Endothelial cell of umbilical vein (primary cell): ENCODE measurements around the gene EFHD2. TPM values are rescaled to one million over a fixed set of nuclear protein-coding genes. Genes with fewer than 3 reads are reported as not detected.
A peak's percentile ranks its signal among the peaks of the same experiment; 100 is the strongest.

Experiments
- BruUV-seq: library from RNA; stranded (reverse); fragments of 400-500 nt; replicated peaks from 2 replicates; lab custom pipeline; 2021; lab: Mats Ljungman, UMichigan
- CTCF ChIA-PET: fragments of 300-600, 350-600 bp; sonication (Branson Sonifier 250); formaldehyde crosslinking; loops from one replicate; lab custom pipeline; 2021; ENCODE audit warnings: antibody characterized with exemption, inconsistent platforms; lab: Charles Lee
- POLR2A ChIA-PET: fragments of 300-600, 350-600 bp; sonication (Branson Sonifier 250); formaldehyde crosslinking; loops from one replicate; lab custom pipeline; 2021; ENCODE audit warnings: antibody characterized with exemption, inconsistent platforms; lab: Charles Lee
- DNase-seq: peaks from one replicate; pipeline ENCODE4 v3.0.0-alpha.2; 2011; ENCODE audit warnings: low read depth, low spot score
- FAIRE-seq: peaks from 2 replicates; lab custom pipeline; 2011; peaks lifted over from hg19 to GRCh38; lab: Jason Lieb, UNC
- H2AFZ ChIP-seq: 2 replicates; pipeline ENCODE4 v1.6.0; 2012; ENCODE audit warnings: low read depth, low read length, control low read depth, inconsistent platforms
- H3K27ac ChIP-seq: 2 replicates; pipeline ENCODE4 v1.5.1; 2011; ENCODE audit warnings: low read depth, mild to moderate bottlenecking, control low read depth, low read length, moderate library complexity; ENCODE audit not compliant: insufficient read depth
- H3K27me3 ChIP-seq, 2 experiments: 2 replicates each; pipeline versions ENCODE4 v1.6.0 to v1.6.1; 2011; ENCODE audit warnings: low read length in 2 of 2, mixed read lengths in 1 of 2; ENCODE audit not compliant: control insufficient read depth in 2 of 2, insufficient read depth in 2 of 2
- H3K36me3 ChIP-seq, 2 experiments: 2 replicates in 1 of 2; 3 replicates in 1 of 2; pipeline ENCODE4 v1.5.1; 2011; ENCODE audit warnings: low read length in 2 of 2, mild to moderate bottlenecking in 1 of 2, moderate library complexity in 1 of 2; ENCODE audit not compliant: control insufficient read depth in 2 of 2, insufficient read depth in 2 of 2; ENCODE audit errors: extremely low read depth in 1 of 2
- H3K4me1 ChIP-seq: 3 replicates; pipeline ENCODE4 v1.5.1; 2011; ENCODE audit warnings: mild to moderate bottlenecking, low read length; ENCODE audit not compliant: control insufficient read depth, insufficient read depth; ENCODE audit errors: extremely low read depth
- H3K4me2 ChIP-seq: 2 replicates; pipeline ENCODE4 v1.6.1; 2011; ENCODE audit warnings: low read length, control low read depth, mixed read lengths; ENCODE audit not compliant: insufficient read depth
- H3K4me3 ChIP-seq, 3 experiments: fragments of 200-600 bp in 1 of 3; sonication (generic), shearing (Covaris generic) in 1 of 3; replicated peaks in 1 of 3; 2 replicates each; pipeline ENCODE4 v1.5.1; 2011 to 2016; ENCODE audit warnings: control low read depth in 3 of 3, low read length in 3 of 3, mild to moderate bottlenecking in 2 of 3, inconsistent platforms in 1 of 3, low read depth in 1 of 3, moderate library complexity in 1 of 3; ENCODE audit not compliant: insufficient read depth in 1 of 3
- H3K79me2 ChIP-seq: 2 replicates; pipeline ENCODE4 v1.6.0; 2012; ENCODE audit warnings: low read length, inconsistent platforms; ENCODE audit not compliant: control insufficient read depth, insufficient read depth
- H3K9ac ChIP-seq: replicated peaks from 2 replicates; pipeline ENCODE3; 2011; ENCODE audit warnings: low read length, control low read depth; ENCODE audit not compliant: insufficient read depth; ENCODE audit errors: extremely low read depth
- H3K9me1 ChIP-seq: replicated peaks from 3 replicates; pipeline ENCODE4 v1.6.0; 2011; ENCODE audit warnings: mild to moderate bottlenecking, low read length; ENCODE audit not compliant: control insufficient read depth, insufficient read depth; ENCODE audit errors: extremely low read depth
- H3K9me3 ChIP-seq: replicated peaks from 2 replicates; pipeline ENCODE4 v1.5.1; 2012; ENCODE audit warnings: low read length, inconsistent platforms; ENCODE audit not compliant: control insufficient read depth, insufficient read depth
- H4K20me1 ChIP-seq: replicated peaks from 2 replicates; pipeline ENCODE3; 2011; ENCODE audit warnings: mild to moderate bottlenecking, low read length; ENCODE audit not compliant: control insufficient read depth, insufficient read depth; ENCODE audit errors: extremely low read depth
- EZH2 ChIP-seq: IDR thresholded peaks from 2 replicates; pipeline ENCODE4 v1.6.1; 2012; ENCODE audit warnings: borderline replicate concordance, low read depth, mild to moderate bottlenecking, moderate library complexity, low read length, inconsistent platforms; ENCODE audit not compliant: severe bottlenecking
- FOS ChIP-seq: IDR thresholded peaks from 2 replicates; pipeline ENCODE4 v1.6.1; 2011; ENCODE audit warnings: mild to moderate bottlenecking, low read length, moderate library complexity, borderline replicate concordance; ENCODE audit not compliant: insufficient read depth
- GATA2 ChIP-seq: IDR thresholded peaks from 2 replicates; pipeline ENCODE4 v1.7.0; 2011; ENCODE audit warnings: low read depth, mild to moderate bottlenecking, moderate library complexity, mixed read lengths, low read length; ENCODE audit not compliant: insufficient read length, insufficient read depth
- JUN ChIP-seq: IDR thresholded peaks from 2 replicates; pipeline ENCODE4 v1.6.1; 2011; ENCODE audit warnings: borderline replicate concordance, low read depth; ENCODE audit not compliant: insufficient read length, insufficient read depth
- MYC ChIP-seq: IDR thresholded peaks from one replicate; pipeline ENCODE4 v1.6.1; 2011; ENCODE audit warnings: mild to moderate bottlenecking, low read depth, low read length
- POLR2A ChIP-seq: IDR thresholded peaks from 2 replicates; pipeline ENCODE4 v1.6.1; 2012; ENCODE audit warnings: low read depth, mild to moderate bottlenecking, control low read depth, low read length
- POLR2AphosphoS5 ChIP-seq: IDR thresholded peaks from 2 replicates; pipeline ENCODE4 v1.6.1; 2012; ENCODE audit warnings: low read depth, mild to moderate bottlenecking, control low read depth, low read length, moderate library complexity; ENCODE audit not compliant: insufficient read depth
- dilution Hi-C: fragments of 300-500 bp; cut with MboI; formaldehyde crosslinking; loops from one replicate; pipeline ENCODE4 v1.15.0; 2019; ENCODE audit warnings: low sequenced_read_pairs; ENCODE audit not compliant: extremely low pct_ligation_motif_present
- intact Hi-C: fragments of 100-400 bp; cut with micrococcal nuclease; formaldehyde crosslinking; loops from one replicate; pipeline ENCODE4 v1.10.0; 2022
- polyA plus RNA-seq, 4 experiments: library from polyadenylated mRNA; depleted of rRNA in 3 of 4; stranded (reverse) in 3 of 4; unstranded in 1 of 4; fragments of >200 nt; gene quantifications; 2 replicates each; pipeline versions ENCODE4 v1.2.1 to v1.2.3, GENCODE V29; 2011 to 2012; ENCODE audit warnings: missing spikeins in 1 of 4
- total RNA-seq: library from RNA; stranded (reverse); gene quantifications from 2 replicates; pipeline ENCODE4 v1.2.3, GENCODE V29; 2021
- TF ChIP-seq, protein P1 (sequence below), 2 donors: IDR thresholded peaks; 1 replicate in 1 of 2; 2 replicates in 1 of 2; pipeline ENCODE4 v1.5.1; 2011; ENCODE audit warnings: low read length in 2 of 2, mild to moderate bottlenecking in 2 of 2, moderate library complexity in 2 of 2, control low read depth in 1 of 2, inconsistent platforms in 1 of 2, low read depth in 1 of 2; ENCODE audit not compliant: insufficient read depth in 1 of 2; ENCODE audit errors: extremely low read depth in 1 of 2
- TF ChIP-seq, protein P2 (sequence below): IDR thresholded peaks from 2 replicates; pipeline ENCODE4 v1.6.1; 2011; ENCODE audit not compliant: insufficient read depth, insufficient read length

The EFHD2 gene
- total and polyA plus RNA-seq, 2 donors (not counting 3 experiments of a cell fraction or from before 2014, with no cell fraction given) = 50.2 to 73.5 TPM

DNA sequence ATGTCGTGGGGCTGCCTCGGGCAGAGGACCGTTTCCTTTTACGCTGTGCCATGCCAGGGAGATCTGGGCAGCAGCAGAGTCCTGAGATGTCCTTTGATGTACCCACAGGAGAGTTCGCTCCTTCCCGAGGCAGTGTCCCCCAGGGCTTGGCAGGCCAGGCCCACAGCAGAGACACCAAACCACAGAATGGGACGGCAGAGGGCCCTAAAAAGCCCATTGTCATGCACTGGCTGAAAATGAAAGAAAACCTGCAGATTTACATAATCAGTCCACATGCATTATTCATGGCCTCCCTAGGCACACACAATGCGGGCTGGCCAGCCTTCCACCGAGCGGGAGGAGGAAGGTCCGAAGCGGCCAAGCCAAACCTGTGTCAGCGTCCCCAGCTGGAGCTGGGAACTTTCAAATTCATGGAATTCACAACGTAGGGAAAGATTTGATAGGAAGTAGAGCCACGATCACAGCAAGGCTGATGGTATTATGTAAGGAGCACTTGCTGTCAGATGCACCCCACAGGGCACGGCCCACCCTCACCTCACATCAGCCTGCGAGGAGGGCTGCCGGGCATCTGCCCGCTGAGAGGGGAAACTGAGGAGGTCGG, 25.3 kb upstream of the EFHD2 start:
- no peak for FAIRE-seq
- CTCF ChIA-PET = interaction anchor here (0.9 to 1.3 kb wide), 2 partner anchors 60 to 61 kb away, joined by 3 read pairs; no protein-coding TSS in a partner anchor
- no peaks in the 10 kb centered on the region for H3K9me3 ChIP-seq
- BruUV-seq = no TSS peak
- H3K36me3 ChIP-seq = no peaks in the 10 kb centered on the region
- H3K27me3 ChIP-seq = peaks cover 0 to 3% of the 10 kb centered on the region in 2 experiments
- no peaks in the 10 kb centered on the region for H3K79me2 ChIP-seq
- H2AFZ ChIP-seq = peak overlapping the region; percentile 38
- dilution Hi-C loops = no loop called here
- no peak overlapping the region for H3K4me2 ChIP-seq
- no peaks in the 10 kb centered on the region for H3K9me1 ChIP-seq
- no peak overlapping the region for H3K4me3 ChIP-seq
- H3K9ac ChIP-seq = no peak overlapping the region
- intact Hi-C loops = no loop called here
- no peak overlapping the region for H3K27ac ChIP-seq
- no peak for TF ChIP-seq JUN
- no peaks in the 10 kb centered on the region for H3K4me1 ChIP-seq
- no peak for DNase-seq
- H4K20me1 ChIP-seq = no peaks in the 10 kb centered on the region
- POLR2A ChIA-PET = no interaction called here

DNA sequence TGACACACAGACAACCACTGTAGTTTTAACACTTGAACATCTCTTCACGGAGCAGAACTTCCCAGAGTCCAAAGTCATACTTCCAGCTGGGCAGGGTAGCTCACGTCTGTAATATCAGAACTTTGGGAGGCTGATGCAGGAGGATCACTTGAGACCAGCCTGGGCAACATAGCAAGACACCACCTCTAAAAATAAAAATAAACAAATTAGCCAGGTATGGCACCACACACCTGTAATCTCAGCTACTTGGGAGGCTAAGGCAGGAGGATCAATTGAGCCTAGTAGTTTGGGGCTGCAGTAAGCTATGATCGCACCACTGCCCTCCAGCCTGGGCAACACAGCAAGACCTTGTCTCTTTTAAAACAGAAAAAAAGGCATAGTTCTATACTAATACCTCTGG, 24.3 kb upstream of the EFHD2 start:
- FAIRE-seq (no peak), DNase-seq (no peak)
- Histone ChIP-seq H2AFZ (no peak overlapping the region), H3K4me3 (no peak overlapping the region), H3K4me1 (no peaks in the 10 kb centered on the region), H3K27me3 (peaks cover 0 to 3% of the 10 kb centered on the region in 2 experiments), H3K27ac (no peak overlapping the region), H3K9me3 (no peaks in the 10 kb centered on the region), H3K4me2 (no peak overlapping the region), H3K79me2 (no peaks in the 10 kb centered on the region), H3K9ac (no peak overlapping the region), H3K36me3 (no peaks in the 10 kb centered on the region), H4K20me1 (no peaks in the 10 kb centered on the region), H3K9me1 (no peaks in the 10 kb centered on the region)
- dilution Hi-C loops (no loop called here), intact Hi-C loops (loop anchor here (1.0 kb wide), 1 partner anchor 47 kb away; no protein-coding TSS in a partner anchor)
- ChIA-PET POLR2A (no interaction called here), CTCF (interaction anchor here (1.0 to 2.6 kb wide), 4 partner anchors 27 to 62 kb away, joined by 3 to 13 read pairs (median 6); no protein-coding TSS in a partner anchor)
- no TSS peak for BruUV-seq
- TF ChIP-seq, protein P1, sequence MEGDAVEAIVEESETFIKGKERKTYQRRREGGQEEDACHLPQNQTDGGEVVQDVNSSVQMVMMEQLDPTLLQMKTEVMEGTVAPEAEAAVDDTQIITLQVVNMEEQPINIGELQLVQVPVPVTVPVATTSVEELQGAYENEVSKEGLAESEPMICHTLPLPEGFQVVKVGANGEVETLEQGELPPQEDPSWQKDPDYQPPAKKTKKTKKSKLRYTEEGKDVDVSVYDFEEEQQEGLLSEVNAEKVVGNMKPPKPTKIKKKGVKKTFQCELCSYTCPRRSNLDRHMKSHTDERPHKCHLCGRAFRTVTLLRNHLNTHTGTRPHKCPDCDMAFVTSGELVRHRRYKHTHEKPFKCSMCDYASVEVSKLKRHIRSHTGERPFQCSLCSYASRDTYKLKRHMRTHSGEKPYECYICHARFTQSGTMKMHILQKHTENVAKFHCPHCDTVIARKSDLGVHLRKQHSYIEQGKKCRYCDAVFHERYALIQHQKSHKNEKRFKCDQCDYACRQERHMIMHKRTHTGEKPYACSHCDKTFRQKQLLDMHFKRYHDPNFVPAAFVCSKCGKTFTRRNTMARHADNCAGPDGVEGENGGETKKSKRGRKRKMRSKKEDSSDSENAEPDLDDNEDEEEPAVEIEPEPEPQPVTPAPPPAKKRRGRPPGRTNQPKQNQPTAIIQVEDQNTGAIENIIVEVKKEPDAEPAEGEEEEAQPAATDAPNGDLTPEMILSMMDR (IDR thresholded peaks at IDR 0.05; ENCODE audit: extremely low read depth in 1 of 2, insufficient read depth in 1 of 2, low read depth in 1 of 2, low read length in 2 of 2) = no peak
- TF ChIP-seq GATA2 = no peak
- TF ChIP-seq EZH2 = no peak
- no peak for TF ChIP-seq FOS
- no peak for TF ChIP-seq JUN
- TF ChIP-seq MYC = no peak
- no peak for TF ChIP-seq POLR2A
- TF ChIP-seq, protein P2, sequence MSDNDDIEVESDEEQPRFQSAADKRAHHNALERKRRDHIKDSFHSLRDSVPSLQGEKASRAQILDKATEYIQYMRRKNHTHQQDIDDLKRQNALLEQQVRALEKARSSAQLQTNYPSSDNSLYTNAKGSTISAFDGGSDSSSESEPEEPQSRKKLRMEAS = no peak
- TF ChIP-seq POLR2AphosphoS5 = no peak
